ENCODE results near the gene UBE2V1. TPM values are rescaled to one million over a fixed set of nuclear protein-coding genes. Genes with fewer than 3 reads are reported as not detected.

The UBE2V1 gene
- polyA plus RNA-seq, 2 of the 4 experiments (the other 2 are of a cell fraction), result 129 to 141 TPM

- FAIRE-seq (no peak), ATAC-seq (no peak), DNase-seq (ENCODE audit: low read depth in 1 of 2, low spot score in 1 of 2) (no peak)
- ChIA-PET POLR2A (no interaction called here), CTCF (interaction anchor here (0.8 to 3.1 kb wide), 6 partner anchors 9 to 118 kb away, joined by 3 to 18 read pairs (median 6); no protein-coding TSS in a partner anchor)
- TF ChIP-seq RARB (CRISPR knock-in tag; IDR thresholded peaks at IDR 0.05), result no peak
- TF ChIP-seq HMGXB4 (CRISPR knock-in tag; IDR thresholded peaks at IDR 0.05; ENCODE audit: borderline replicate concordance), result no peak
- TF ChIP-seq BCL3 (IDR thresholded peaks at IDR 0.05), result no peak
- no peak for TF ChIP-seq USF2 (IDR thresholded peaks at IDR 0.05)
- TF ChIP-seq CBX8 (IDR thresholded peaks at IDR 0.05), result no peak
- no peak for TF ChIP-seq EHF (CRISPR knock-in tag; IDR thresholded peaks at IDR 0.05)
- no peak for TF ChIP-seq ZFP36 (IDR thresholded peaks at IDR 0.05; ENCODE audit: borderline replicate concordance, partially characterized antibody)
- no peak for TF ChIP-seq ELK1 (IDR thresholded peaks at IDR 0.05; ENCODE audit: low read depth, low read length)
- TF ChIP-seq POLR2AphosphoS2 (conservative IDR thresholded peaks at IDR 0.05; ENCODE audit: low read length), result no peak
- TF ChIP-seq RFX5 (IDR thresholded peaks at IDR 0.05), result no peak
- no peak for TF ChIP-seq HOXB5 (CRISPR knock-in tag; IDR thresholded peaks at IDR 0.05)
- Histone ChIP-seq H3K27ac (no peak overlapping the region), H3K4me2 (no peak overlapping the region), H3K9me3 (no peaks in the 10 kb centered on the region), H3K4me1 (peaks cover 11% of the 10 kb centered on the region; the same call in 2 of the 3 replicates), H3K4me3 (no peak overlapping the region)
- 82% methylated on average over 4 of the region's 4 CpGs for WGBS (ENCODE audit: missing lambda C conversion rate)
These were observed 18.4 kb downstream of the UBE2V1 start for GRCh38 chr20:50094522-50094921.

- FAIRE-seq, result no peak
- no peak overlapping the region for H3K4me3 ChIP-seq
- whole genome bisulfite sequencing (ENCODE audit: missing lambda C conversion rate), result 81% methylated on average over 2 of the region's 2 CpGs
- ATAC-seq, result no peak
- no peak overlapping the region for H3K4me2 ChIP-seq
- ChIA-PET CTCF (interaction anchor here (0.7 to 3.1 kb wide), 8 partner anchors 10 to 114 kb away, joined by 3 to 18 read pairs (median 4); no protein-coding TSS in a partner anchor), POLR2A (no interaction called here)
- TF ChIP-seq PHF8 (IDR thresholded peaks at IDR 0.05; ENCODE audit: borderline replicate concordance, low read depth) (no peak), GATA3 (IDR thresholded peaks at IDR 0.05; ENCODE audit: borderline replicate concordance) (no peak), FOSB (CRISPR knock-in tag; IDR thresholded peaks at IDR 0.05) (no peak), MAX (IDR thresholded peaks at IDR 0.05) (no peak), JUNB (IDR thresholded peaks at IDR 0.05) (no peak), NR3C1 (IDR thresholded peaks at IDR 0.05) (no peak), HEYL (CRISPR knock-in tag; IDR thresholded peaks at IDR 0.05) (no peak), BCL3 (IDR thresholded peaks at IDR 0.05) (no peak), HMGXB4 (CRISPR knock-in tag; IDR thresholded peaks at IDR 0.05; ENCODE audit: borderline replicate concordance) (no peak), KDM1A (IDR thresholded peaks at IDR 0.05; ENCODE audit: low read depth) (no peak), CHD4 (IDR thresholded peaks at IDR 0.05; ENCODE audit: borderline replicate concordance) (no peak), TFCP2L1 (CRISPR knock-in tag; IDR thresholded peaks at IDR 0.05) (no peak), SMC3 (IDR thresholded peaks at IDR 0.05) (no peak), ZFP36 (IDR thresholded peaks at IDR 0.05; ENCODE audit: borderline replicate concordance, partially characterized antibody) (no peak)
- no peak for DNase-seq (ENCODE audit: low read depth in 1 of 2, low spot score in 1 of 2)
- H3K27ac ChIP-seq, result no peak overlapping the region
- no peaks in the 10 kb centered on the region for H3K9me3 ChIP-seq
- H3K4me1 ChIP-seq, result peaks cover 6% of the 10 kb centered on the region; the same call in 2 of the 3 replicates
These were observed 19.7 kb downstream of the UBE2V1 start for GRCh38 chr20:50093240-50093639.
